Body of pancreas (tissue), 4 donors: ENCODE results near the gene KANTR. TPM values are rescaled to one million over a fixed set of nuclear protein-coding genes. Genes with fewer than 3 reads are reported as not detected.

Experiments used
- ATAC-seq: fragments of 150-250 bp; one replicate; pipeline ENCODE4 v1.9.1; 2016
- DNase-seq, 4 donors: peaks; one replicate each; pipeline ENCODE4 v3.0.0-alpha.2; 2019
- H3K27ac ChIP-seq, 4 donors: fragments of 200-600 bp; sonication (generic); 1 replicate in 3 of 4; 2 replicates in 1 of 4; pipeline versions ENCODE4 v1.5.1 to v1.6.1; 2016 to 2019; ENCODE audit warnings: mild to moderate bottlenecking in 1 of 4, mixed read lengths in 1 of 4, moderate library complexity in 1 of 4
- H3K27me3 ChIP-seq, 2 donors: fragments of 200-600 bp; sonication (generic); one replicate each; pipeline ENCODE4 v1.6.0; 2016; ENCODE audit warnings: mild to moderate bottlenecking in 1 of 2
- H3K36me3 ChIP-seq, 2 donors: fragments of 200-600 bp; sonication (generic); replicated peaks in 1 of 2; 2 replicates each; pipeline ENCODE4 v1.5.1; 2016; ENCODE audit warnings: low read depth in 2 of 2; ENCODE audit not compliant: insufficient read depth in 1 of 2
- H3K4me1 ChIP-seq: fragments of 200-600 bp; sonication (generic); one replicate; pipeline ENCODE4 v1.6.0; 2016
- H3K4me3 ChIP-seq, 2 donors: fragments of 200-600 bp; sonication (generic); 1 replicate in 1 of 2; 2 replicates in 1 of 2; pipeline ENCODE4 v1.5.1; 2016 to 2019
- H3K9me3 ChIP-seq, 3 donors: fragments of 200-600 bp; sonication (generic); 1 replicate in 2 of 3; 2 replicates in 1 of 3; pipeline ENCODE4 v1.5.1; 2016
- CTCF ChIP-seq, 7 experiments: fragments of 450-650 bp in 4 of 7; fragments of 200-600 bp in 3 of 7; sonication (generic) in 3 of 7; IDR thresholded peaks; one replicate each; pipeline ENCODE4 v1.5.1; 2016 to 2019; ENCODE audit warnings: antibody characterized with exemption in 7 of 7
- POLR2A ChIP-seq, 3 donors: fragments of 450-650 bp; IDR thresholded peaks; one replicate each; pipeline ENCODE4 v1.6.1; 2016; ENCODE audit warnings: antibody characterized with exemption in 3 of 3, mild to moderate bottlenecking in 2 of 3
- WGBS, 2 donors: methylation state at CpG; one replicate each; pipeline ENCODE4 v1.1.5; 2017; 5-methylcytosine and 5-hydroxymethylcytosine counted together
- intact Hi-C: fragments of 100-400 bp; cut with DNase I; formaldehyde crosslinking; loops from one replicate; pipeline ENCODE4 v1.15.1; 2023
- total RNA-seq, 2 donors: library from RNA; depleted of rRNA; stranded (reverse); fragments of >200 nt; gene quantifications; one replicate each; pipeline ENCODE4 v1.1.0, GENCODE V29; 2016

KANTR gene
- total RNA-seq, 2 donors from 2014 or later: 12.2 to 13.0 TPM

GRCh38 chrX:53049127-53049517, 44.8 kb upstream of the KANTR start:
- ATAC-seq (no peak), DNase-seq (no peak)
- H3K9me3 ChIP-seq: peaks cover 0 to 2% (median 0%) of the 10 kb centered on the region in 3 donors
- H3K27ac ChIP-seq: no peak overlapping the region
- H3K36me3 ChIP-seq: no peaks in the 10 kb centered on the region
- no peaks in the 10 kb centered on the region for H3K4me1 ChIP-seq
- H3K4me3 ChIP-seq: no peak overlapping the region
- no peak for TF ChIP-seq CTCF (IDR thresholded peaks at IDR 0.05)
- no peak for TF ChIP-seq POLR2A (IDR thresholded peaks at IDR 0.05)
- intact Hi-C loops: no loop called here
- 4% methylated on average over 4 of the region's 8 CpGs; no CpG with 5 or more reads in 1 of the 2 donors for WGBS, 2 donors
- no peaks in the 10 kb centered on the region for H3K27me3 ChIP-seq

- DNase-seq (no peak), ATAC-seq (no peak)
- peaks cover 0 to 2% (median 0%) of the 10 kb centered on the region in 3 donors for H3K9me3 ChIP-seq
- H3K4me1 ChIP-seq: no peaks in the 10 kb centered on the region
- H3K27me3 ChIP-seq: no peaks in the 10 kb centered on the region
- H3K36me3 ChIP-seq: no peaks in the 10 kb centered on the region
- WGBS, 2 donors: 59 to 67% methylated on average over 1 to 4 of the region's 6 CpGs
- H3K4me3 ChIP-seq: no peak overlapping the region
- no peak overlapping the region for H3K27ac ChIP-seq
- TF ChIP-seq POLR2A (IDR thresholded peaks at IDR 0.05) (no peak), CTCF (IDR thresholded peaks at IDR 0.05) (no peak)
- intact Hi-C loops: no loop called here
Measured at GRCh38 chrX:53050841-53051240, 43.1 kb upstream of the KANTR start.

- H3K27me3 ChIP-seq: no peaks in the 10 kb centered on the region
- intact Hi-C loops: no loop called here
- 67 to 72% methylated on average over 6 of the region's 6 CpGs for WGBS, 2 donors
- ATAC-seq: no peak
- H3K9me3 ChIP-seq: no peaks in the 10 kb centered on the region
- no peak overlapping the region for H3K27ac ChIP-seq
- TF ChIP-seq CTCF (IDR thresholded peaks at IDR 0.05) (no peak), POLR2A (IDR thresholded peaks at IDR 0.05) (no peak)
- no peaks in the 10 kb centered on the region for H3K4me1 ChIP-seq
- no peaks in the 10 kb centered on the region for H3K36me3 ChIP-seq
- no peak for DNase-seq
- H3K4me3 ChIP-seq: no peak overlapping the region
Measured at GRCh38 chrX:53055244-53055849, 38.6 kb upstream of the KANTR start.

GRCh38 chrX:53056292-53056691, 37.6 kb upstream of the KANTR start:
- no peak overlapping the region for H3K27ac ChIP-seq
- ATAC-seq (no peak), DNase-seq (no peak)
- H3K4me1 ChIP-seq: no peaks in the 10 kb centered on the region
- intact Hi-C loops: no loop called here
- H3K9me3 ChIP-seq: no peaks in the 10 kb centered on the region
- WGBS, 2 donors: 78 to 83% methylated on average over 5 of the region's 5 CpGs
- no peaks in the 10 kb centered on the region for H3K36me3 ChIP-seq
- H3K27me3 ChIP-seq: no peaks in the 10 kb centered on the region
- no peak overlapping the region for H3K4me3 ChIP-seq
- TF ChIP-seq CTCF (IDR thresholded peaks at IDR 0.05) (no peak), POLR2A (IDR thresholded peaks at IDR 0.05) (no peak)

- TF ChIP-seq POLR2A (IDR thresholded peaks at IDR 0.05): no peak
- TF ChIP-seq CTCF (IDR thresholded peaks at IDR 0.05): no peak
- DNase-seq (no peak), ATAC-seq (no peak)
- WGBS, 2 donors: 59 to 90% methylated on average over 1 of the region's 1 CpG
- H3K27ac ChIP-seq: no peak overlapping the region
- H3K4me1 ChIP-seq: no peaks in the 10 kb centered on the region
- H3K36me3 ChIP-seq: no peaks in the 10 kb centered on the region
- no peaks in the 10 kb centered on the region for H3K9me3 ChIP-seq
- no peak overlapping the region for H3K4me3 ChIP-seq
- H3K27me3 ChIP-seq: no peaks in the 10 kb centered on the region
- intact Hi-C loops: no loop called here
Measured at GRCh38 chrX:53065104-53065503, 28.8 kb upstream of the KANTR start.
